ENCODE results near the gene KCNB1. TPM values are rescaled to one million over a fixed set of nuclear protein-coding genes. Genes with fewer than 3 reads are reported as not detected.

KCNB1 gene
- polyA plus RNA-seq, 1 experiment, result 0.13 TPM

- H3K4me3 ChIP-seq (ENCODE audit: low read depth, low read length), result no peak overlapping the region
- ChIA-PET POLR2A (interaction anchor here (0.6 kb wide), 1 partner anchor 42 kb away, joined by 5 read pairs; no protein-coding TSS in a partner anchor), CTCF (interaction anchor here (0.6 to 6.8 kb wide), 10 partner anchors 8 to 401 kb away, joined by 3 to 75 read pairs (median 3); no protein-coding TSS in a partner anchor)
- H3K36me3 ChIP-seq (ENCODE audit: control insufficient read depth, insufficient read depth, low read length), result no peaks in the 10 kb centered on the region
- TF ChIP-seq CTCF (IDR thresholded peaks at IDR 0.05; ENCODE audit: insufficient read depth, low read depth, low read length), result peak; percentile 56
- peak; percentile 33 for DNase-seq (ENCODE audit: low read depth)
- H3K27me3 ChIP-seq (ENCODE audit: control insufficient read depth, insufficient read depth, low read length), result peaks cover 32% of the 10 kb centered on the region
Measured at GRCh38 chr20:49323622-49324238, 158.7 kb downstream of the KCNB1 start.

GRCh38 chr20:49320460-49320859 lies 162.0 kb downstream of the KCNB1 start:
- H3K36me3 ChIP-seq (ENCODE audit: control insufficient read depth, insufficient read depth, low read length), result no peaks in the 10 kb centered on the region
- H3K4me3 ChIP-seq (ENCODE audit: low read depth, low read length), result no peak overlapping the region
- ChIA-PET CTCF (interaction anchor here (0.6 to 6.8 kb wide), 19 partner anchors 9 to 290 kb away, joined by 3 to 75 read pairs (median 3); no protein-coding TSS in a partner anchor), POLR2A (no interaction called here)
- TF ChIP-seq CTCF (IDR thresholded peaks at IDR 0.05; ENCODE audit: insufficient read depth, low read depth, low read length), result peak; percentile 55
- peaks cover 36% of the 10 kb centered on the region for H3K27me3 ChIP-seq (ENCODE audit: control insufficient read depth, insufficient read depth, low read length)
- DNase-seq (ENCODE audit: low read depth), result no peak

- peaks cover 30% of the 10 kb centered on the region for H3K27me3 ChIP-seq (ENCODE audit: control insufficient read depth, insufficient read depth, low read length)
- POLR2A ChIA-PET, result no interaction called here
- no peak for TF ChIP-seq CTCF (IDR thresholded peaks at IDR 0.05; ENCODE audit: insufficient read depth, low read depth, low read length)
Measured at GRCh38 chr20:49319208-49319809, 163.2 kb downstream of the KCNB1 start.

GRCh38 chr20:49318430-49319207 lies 163.8 kb downstream of the KCNB1 start:
- POLR2A ChIA-PET, result no interaction called here
- Histone ChIP-seq H3K27me3 (ENCODE audit: control insufficient read depth, insufficient read depth, low read length) (peaks cover 28% of the 10 kb centered on the region), H3K36me3 (ENCODE audit: control insufficient read depth, insufficient read depth, low read length) (no peaks in the 10 kb centered on the region), H3K4me3 (ENCODE audit: low read depth, low read length) (no peak overlapping the region)
- CTCF ChIA-PET, result interaction anchor here (0.8 to 6.8 kb wide), 5 partner anchors 12 to 165 kb away, joined by 3 to 75 read pairs (median 3); no protein-coding TSS in a partner anchor
- no peak for TF ChIP-seq CTCF (IDR thresholded peaks at IDR 0.05; ENCODE audit: insufficient read depth, low read depth, low read length)
- DNase-seq (ENCODE audit: low read depth), result no peak

More at GRCh38 chr20:49319208-49319809, 163.2 kb downstream of the KCNB1 start:
- no peaks in the 10 kb centered on the region for H3K36me3 ChIP-seq (ENCODE audit: control insufficient read depth, insufficient read depth, low read length)
- CTCF ChIA-PET, result interaction anchor here (0.8 to 6.8 kb wide), 9 partner anchors 8 to 165 kb away, joined by 3 to 75 read pairs (median 3); no protein-coding TSS in a partner anchor
- H3K4me3 ChIP-seq (ENCODE audit: low read depth, low read length), result no peak overlapping the region
- no peak for DNase-seq (ENCODE audit: low read depth)

GRCh38 chr20:49318091-49318429 lies 164.4 kb downstream of the KCNB1 start:
- Histone ChIP-seq H3K4me3 (ENCODE audit: low read depth, low read length) (no peak overlapping the region), H3K27me3 (ENCODE audit: control insufficient read depth, insufficient read depth, low read length) (peaks cover 28% of the 10 kb centered on the region), H3K36me3 (ENCODE audit: control insufficient read depth, insufficient read depth, low read length) (no peaks in the 10 kb centered on the region)
- CTCF ChIA-PET, result interaction anchor here (1.3 to 1.5 kb wide), 2 partner anchors 26 to 72 kb away, joined by 3 to 9 read pairs; no protein-coding TSS in a partner anchor
- POLR2A ChIA-PET, result no interaction called here
- no peak for TF ChIP-seq CTCF (IDR thresholded peaks at IDR 0.05; ENCODE audit: insufficient read depth, low read depth, low read length)
- DNase-seq (ENCODE audit: low read depth), result no peak

All from BJ (cell line).